HPDE6-E6E7 (cell line): ENCODE measurements around the gene GCNT1.
"Not testable (repeated sequence)": the region's sequence is repeated elsewhere in the genome, so short reads cannot be mapped to it uniquely, and the experiment has no call there.

Experiments used
- DNase-seq: peaks from one replicate; pipeline ENCODE4 v3.0.0; 2011; ENCODE audit warnings: missing footprints; ENCODE audit errors: extremely low spot score

Gene GCNT1

GRCh38 chr9:76443887-76444286 is 15.1 kb upstream of the GCNT1 start:
- no peak for DNase-seq

- no peak for DNase-seq
Observed at GRCh38 chr9:76444322-76444929, 14.6 kb upstream of the GCNT1 start.

- DNase-seq: no peak
Observed at GRCh38 chr9:76445976-76446375, 13.0 kb upstream of the GCNT1 start.

GRCh38 chr9:76448501-76448900 is 10.5 kb upstream of the GCNT1 start:
- DNase-seq: no peak

DNA sequence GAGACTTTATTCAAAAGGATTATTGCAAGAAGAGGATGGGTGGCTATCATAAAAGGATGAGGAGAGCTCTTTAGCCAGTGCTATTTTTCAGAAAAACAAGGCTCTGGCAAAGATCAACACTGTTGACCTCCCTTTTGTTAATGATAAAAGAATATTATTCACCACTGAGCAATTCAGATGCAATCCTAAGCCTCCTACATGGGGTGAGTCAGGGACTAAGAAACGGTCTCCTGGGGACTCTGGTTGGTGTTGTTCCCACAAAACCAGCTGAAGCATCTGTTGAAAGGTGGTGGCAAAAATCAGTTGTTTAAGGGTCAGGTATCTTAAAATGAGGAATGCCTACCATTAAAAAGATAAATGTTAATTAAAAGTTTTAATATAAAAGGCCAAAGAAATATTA is 7.7 kb upstream of the GCNT1 start:
- DNase-seq: no peak

GRCh38 chr9:76452839-76453238 is 6.1 kb upstream of the GCNT1 start:
- DNase-seq: no peak

- DNase-seq: no peak
Observed at GRCh38 chr9:76453785-76454184, 5.2 kb upstream of the GCNT1 start.

- no peak for DNase-seq
Observed at GRCh38 chr9:76454311-76454710, 4.7 kb upstream of the GCNT1 start.

DNA sequence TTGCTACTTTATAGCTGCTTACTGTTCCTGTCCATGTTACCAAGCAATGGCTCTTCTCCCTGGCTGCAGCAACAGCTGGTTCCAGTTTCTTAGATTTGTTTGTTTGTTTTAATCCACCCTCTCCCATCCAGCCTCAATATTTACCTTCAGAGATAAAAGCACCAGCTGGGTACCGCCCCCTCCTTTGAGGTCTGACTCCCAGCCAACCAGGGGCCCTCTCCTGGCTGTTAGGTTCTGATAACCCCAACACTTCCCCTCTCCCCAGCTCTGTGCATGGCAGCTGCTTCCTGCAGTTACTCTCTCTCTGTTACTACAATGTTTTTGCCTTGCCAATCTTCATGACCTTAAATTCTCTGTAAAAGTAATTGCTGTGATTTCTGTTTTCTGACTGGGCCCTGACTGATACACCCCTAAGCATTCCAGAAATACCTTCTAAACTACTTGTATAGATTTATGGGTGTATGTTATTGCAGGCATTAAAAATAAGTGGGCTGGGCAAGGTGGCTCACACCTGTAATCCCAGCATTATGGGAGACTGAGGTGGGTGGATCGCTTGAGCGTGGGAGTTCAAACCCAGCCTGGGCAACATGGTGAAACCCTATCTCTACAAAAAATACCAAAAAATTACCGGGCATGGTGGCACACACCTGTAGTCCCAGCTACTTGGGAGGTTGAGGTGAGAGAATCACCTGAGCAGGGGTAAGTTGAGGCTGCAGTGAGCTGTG is 2.6 kb upstream of the GCNT1 start:
- DNase-seq: no peak

DNA sequence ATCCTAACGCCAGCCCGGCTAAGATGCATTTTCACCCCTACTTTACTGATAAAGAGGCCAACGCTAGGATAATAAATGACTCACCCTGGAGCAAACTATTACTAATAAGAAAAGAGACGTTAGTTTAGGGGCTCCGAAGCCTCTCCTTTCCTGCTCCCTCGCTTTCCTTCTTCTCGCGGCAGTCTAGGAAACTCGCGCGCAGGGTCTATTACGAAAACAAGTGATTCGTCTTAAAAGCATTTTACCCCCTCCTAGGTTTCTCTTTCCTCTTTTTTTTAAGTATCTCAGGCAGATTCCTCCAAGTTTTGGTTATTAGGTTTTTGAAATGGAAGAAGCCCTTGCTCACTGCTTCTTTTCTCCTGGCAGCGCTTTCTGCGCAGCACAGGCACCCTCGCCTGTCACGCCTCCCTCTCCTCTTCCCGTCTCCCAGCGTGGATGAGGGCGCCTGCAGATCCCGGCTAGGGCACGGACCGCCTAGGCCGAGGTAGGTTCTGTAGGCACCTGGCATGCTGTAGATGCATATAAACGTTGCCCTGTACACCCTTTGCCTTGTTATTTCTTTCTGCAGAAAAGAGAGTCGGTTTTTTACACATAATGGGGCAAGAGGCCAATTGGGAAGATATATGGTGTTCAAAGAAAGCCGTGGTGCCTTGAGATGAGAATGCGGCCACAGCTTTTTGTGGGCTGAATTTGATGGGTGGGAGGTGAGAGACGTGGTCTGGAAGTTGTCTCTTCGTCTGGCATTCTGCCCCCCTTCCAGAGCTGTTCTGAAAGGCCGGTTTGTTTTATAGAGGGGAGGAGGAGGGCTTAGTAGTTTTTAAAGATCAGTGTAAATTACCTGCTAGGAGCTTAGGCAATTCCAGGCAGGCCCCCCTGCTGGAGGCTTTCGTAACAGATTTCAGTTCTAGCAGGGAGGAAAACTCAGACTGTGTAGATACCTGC is 983 bp downstream of the GCNT1 start:
- DNase-seq: peak; percentile 52

- DNase-seq: no peak
Observed at GRCh38 chr9:76462126-76462525, 3.1 kb downstream of the GCNT1 start.

DNA sequence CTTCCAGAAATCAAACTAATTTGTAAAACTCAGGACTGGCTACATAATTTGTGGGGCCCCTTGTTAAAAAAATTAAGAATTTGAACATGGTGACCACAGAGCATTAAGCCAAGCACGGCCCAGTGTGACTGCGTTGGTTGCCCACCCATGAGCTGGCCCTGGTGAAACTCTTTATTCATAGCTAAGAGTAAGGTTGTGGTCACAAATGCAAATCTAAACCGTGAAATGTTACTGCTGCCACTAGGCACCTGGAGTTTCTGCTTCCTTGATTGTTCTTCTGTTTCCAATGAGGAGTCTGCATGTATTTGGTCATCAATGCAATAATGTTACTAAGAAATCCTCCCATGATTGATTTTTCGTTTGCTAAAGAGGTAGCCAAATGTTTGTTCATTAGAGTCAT is 4.2 kb downstream of the GCNT1 start:
- no peak for DNase-seq

- DNase-seq: no peak
Observed at GRCh38 chr9:76464706-76465105, 5.7 kb downstream of the GCNT1 start.

- DNase-seq: no peak
Observed at GRCh38 chr9:76465442-76466298, 6.7 kb downstream of the GCNT1 start.

DNA sequence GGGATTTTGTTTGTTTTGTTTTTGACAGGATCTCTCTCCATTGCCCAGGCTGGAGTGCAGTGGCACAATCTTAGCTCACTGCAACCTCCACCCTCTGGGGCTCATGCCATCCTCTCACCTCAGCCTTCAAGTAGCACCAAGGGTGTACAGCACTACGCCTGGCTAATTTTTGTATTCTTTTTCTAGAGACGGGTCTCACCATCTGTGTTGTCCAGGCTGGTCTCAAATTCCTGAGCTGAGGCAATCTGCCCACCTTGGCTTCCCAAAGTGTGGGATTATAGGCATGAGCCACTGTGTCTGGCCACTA is 7.3 kb downstream of the GCNT1 start:
- DNase-seq: no peak

GRCh38 chr9:76474419-76474818 is 15.4 kb downstream of the GCNT1 start:
- DNase-seq: no peak

DNA sequence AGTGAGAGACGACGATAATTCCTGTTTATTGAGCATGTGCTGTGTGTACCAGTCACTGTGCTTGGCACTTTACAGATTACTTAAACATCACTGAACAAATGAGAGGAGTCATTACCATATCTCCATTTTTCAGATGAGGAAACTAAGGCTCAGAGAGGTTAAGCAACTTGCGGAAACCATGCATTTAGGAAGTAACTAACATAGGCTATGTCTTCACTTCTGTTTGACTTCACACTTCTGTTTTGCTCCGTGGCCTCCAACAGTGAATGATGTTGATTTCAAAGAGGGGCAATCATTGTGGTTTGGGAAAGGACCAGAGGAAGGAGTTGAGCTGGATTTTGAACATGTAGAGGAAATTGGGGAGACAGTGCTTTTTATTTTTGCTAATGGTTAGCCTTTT is 16.7 kb downstream of the GCNT1 start:
- no peak for DNase-seq

- not testable (repeated sequence) for DNase-seq
Observed at GRCh38 chr9:76477818-76478217, 18.8 kb downstream of the GCNT1 start.

DNA sequence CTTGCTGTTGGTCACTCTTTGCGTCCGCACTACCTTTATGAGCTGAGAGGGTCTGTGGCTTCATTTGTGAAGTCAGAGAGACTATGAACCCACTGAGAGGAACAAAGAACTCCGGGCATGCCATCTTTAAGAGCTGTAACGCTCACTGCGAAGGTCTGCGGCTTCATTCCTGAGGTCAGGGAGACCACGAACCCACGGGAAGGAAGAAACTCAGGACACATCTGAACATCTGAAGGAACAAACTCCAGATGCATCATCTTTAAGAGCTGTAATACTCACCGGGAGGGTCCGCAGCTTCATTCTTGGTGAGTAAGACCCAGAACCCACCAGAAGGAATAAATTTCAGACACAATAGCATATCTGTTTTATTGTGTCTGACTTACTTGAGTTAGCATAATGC is 19.2 kb downstream of the GCNT1 start:
- no peak for DNase-seq

- not testable (repeated sequence) for DNase-seq
Observed at GRCh38 chr9:76479337-76479736, 20.4 kb downstream of the GCNT1 start.

- DNase-seq: no peak
Observed at GRCh38 chr9:76486151-76486550, 27.2 kb downstream of the GCNT1 start.
